LNCaP clone FGC (cell line): ENCODE data around the gene FSTL4.

Experiments used
- DNase-seq: peaks from one replicate; pipeline ENCODE4 v3.0.0-alpha.2; 2011; ENCODE audit warnings: low read depth
- H3K4me3 ChIP-seq: 2 replicates; pipeline ENCODE4 v1.5.1; 2011; ENCODE audit warnings: mild to moderate bottlenecking, low read depth, low read length, control low read depth
- TF ChIP-seq, protein P1 (sequence below): IDR thresholded peaks from 2 replicates; pipeline ENCODE4 v1.5.1; 2012; ENCODE audit warnings: mild to moderate bottlenecking; ENCODE audit not compliant: control insufficient read depth, insufficient read depth; ENCODE audit errors: extremely low read depth

Gene FSTL4

DNA sequence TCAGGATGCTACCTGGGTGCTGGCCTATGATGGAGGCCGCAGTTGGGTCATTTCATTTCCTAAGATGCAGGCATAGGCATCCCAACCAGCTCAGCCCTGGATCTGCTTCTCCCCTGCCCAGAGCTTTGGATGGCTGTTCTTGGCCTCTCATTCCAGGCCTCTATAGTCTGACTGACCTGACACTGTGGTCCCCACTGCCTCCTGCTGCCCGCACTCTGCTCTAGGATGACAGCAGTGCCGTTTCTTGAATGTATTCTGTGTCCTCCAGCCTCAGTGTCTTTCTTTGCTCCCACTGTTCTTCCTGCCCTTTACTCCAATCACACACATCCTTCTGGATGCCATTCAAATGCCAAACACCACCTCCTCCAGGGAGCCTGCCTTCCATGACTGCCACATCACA, 324.8 kb downstream of the FSTL4 start:
- H3K4me3 ChIP-seq = no peak overlapping the region
- TF ChIP-seq, protein P1, sequence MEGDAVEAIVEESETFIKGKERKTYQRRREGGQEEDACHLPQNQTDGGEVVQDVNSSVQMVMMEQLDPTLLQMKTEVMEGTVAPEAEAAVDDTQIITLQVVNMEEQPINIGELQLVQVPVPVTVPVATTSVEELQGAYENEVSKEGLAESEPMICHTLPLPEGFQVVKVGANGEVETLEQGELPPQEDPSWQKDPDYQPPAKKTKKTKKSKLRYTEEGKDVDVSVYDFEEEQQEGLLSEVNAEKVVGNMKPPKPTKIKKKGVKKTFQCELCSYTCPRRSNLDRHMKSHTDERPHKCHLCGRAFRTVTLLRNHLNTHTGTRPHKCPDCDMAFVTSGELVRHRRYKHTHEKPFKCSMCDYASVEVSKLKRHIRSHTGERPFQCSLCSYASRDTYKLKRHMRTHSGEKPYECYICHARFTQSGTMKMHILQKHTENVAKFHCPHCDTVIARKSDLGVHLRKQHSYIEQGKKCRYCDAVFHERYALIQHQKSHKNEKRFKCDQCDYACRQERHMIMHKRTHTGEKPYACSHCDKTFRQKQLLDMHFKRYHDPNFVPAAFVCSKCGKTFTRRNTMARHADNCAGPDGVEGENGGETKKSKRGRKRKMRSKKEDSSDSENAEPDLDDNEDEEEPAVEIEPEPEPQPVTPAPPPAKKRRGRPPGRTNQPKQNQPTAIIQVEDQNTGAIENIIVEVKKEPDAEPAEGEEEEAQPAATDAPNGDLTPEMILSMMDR = peak; percentile 63
- no peak for DNase-seq

DNA sequence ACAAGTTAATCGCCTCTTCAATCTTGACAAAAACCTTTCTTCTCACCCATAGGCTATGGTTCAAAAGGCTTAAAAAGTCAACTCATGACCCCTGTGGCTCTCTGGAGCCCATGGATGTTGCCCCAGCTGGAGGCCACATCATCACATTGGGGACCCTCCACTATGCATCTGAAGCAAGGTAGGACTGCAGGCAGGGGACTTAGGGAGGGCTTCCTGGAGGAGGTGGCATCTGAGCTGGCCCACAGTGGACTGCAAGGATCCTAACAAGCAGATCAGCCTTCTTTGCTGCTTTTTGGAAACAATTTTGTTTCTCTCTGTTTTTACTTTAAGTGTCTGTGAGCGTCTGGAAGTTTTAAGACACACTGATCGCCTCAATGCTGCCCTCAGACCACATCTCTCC, 325.9 kb downstream of the FSTL4 start:
- DNase-seq = no peak
- TF ChIP-seq, protein P1 = no peak
- H3K4me3 ChIP-seq = no peak overlapping the region

DNA sequence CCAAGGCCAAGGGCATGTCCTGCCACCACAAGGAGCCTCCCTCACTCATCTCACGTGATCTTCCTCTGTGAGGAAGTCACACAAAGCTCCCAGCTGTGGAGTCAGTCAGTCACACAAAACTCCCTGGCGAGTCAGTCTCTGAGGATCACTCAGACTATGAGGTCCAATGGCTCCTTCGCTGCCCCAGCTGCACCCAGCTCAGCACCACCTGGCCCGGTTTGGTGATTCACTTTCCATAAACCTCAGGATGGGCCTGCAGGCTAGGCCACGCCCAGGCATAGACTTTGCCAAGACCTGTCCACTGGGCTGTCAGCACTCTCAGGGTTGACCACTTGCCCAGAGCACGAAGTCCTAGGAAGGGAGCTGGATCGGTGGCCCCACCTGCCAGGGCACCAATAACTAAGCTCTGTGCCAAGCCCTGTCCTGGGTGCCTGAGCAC, 326.7 kb downstream of the FSTL4 start:
- no peak for DNase-seq
- TF ChIP-seq, protein P1 = no peak
- no peak overlapping the region for H3K4me3 ChIP-seq

DNA sequence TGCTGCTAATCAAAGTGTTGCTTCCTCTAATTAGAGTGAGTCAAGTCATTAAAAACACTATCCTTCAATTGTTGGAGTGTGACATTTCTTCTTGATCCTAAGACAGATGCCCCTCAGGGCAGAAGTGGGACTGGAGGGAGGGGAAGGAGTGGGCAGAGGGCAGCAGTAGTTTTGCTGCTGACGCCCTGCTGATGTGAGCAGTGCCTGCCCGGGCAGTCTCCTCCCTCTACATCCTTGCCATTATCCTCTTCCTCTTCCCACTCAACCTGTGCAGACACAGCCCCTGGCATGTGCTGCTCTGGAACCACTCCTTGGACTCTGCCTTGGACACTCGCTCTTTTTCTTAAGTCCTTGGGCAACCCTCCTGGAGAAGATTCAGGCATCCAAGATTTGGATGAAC, 328.0 kb downstream of the FSTL4 start:
- no peak for DNase-seq

DNA sequence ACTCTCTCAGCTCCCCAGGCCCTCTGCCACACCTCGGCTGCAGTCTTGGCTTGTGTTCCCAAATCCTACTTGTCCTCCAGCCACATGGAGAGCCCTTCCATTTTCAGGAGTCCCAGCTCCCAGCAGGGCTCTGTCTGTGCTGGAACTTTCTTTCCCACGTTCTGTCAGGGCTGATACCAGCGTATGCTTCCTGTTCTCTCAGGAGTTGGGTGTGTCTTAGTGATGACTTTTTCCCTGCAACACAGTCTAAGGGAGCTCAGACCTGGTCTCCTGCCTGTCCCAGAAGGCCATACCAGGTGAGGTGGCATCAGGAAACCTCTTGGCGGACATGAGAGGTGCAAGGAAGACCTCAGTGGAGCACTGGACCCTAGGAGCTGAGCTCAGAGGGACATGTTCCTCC, 334.0 kb downstream of the FSTL4 start:
- no peak for DNase-seq
- TF ChIP-seq, protein P1 = no peak
- no peak overlapping the region for H3K4me3 ChIP-seq

More for the DNA sequence above, 328.0 kb downstream of the FSTL4 start:
- TF ChIP-seq, protein P1 = no peak
- no peak overlapping the region for H3K4me3 ChIP-seq

DNA sequence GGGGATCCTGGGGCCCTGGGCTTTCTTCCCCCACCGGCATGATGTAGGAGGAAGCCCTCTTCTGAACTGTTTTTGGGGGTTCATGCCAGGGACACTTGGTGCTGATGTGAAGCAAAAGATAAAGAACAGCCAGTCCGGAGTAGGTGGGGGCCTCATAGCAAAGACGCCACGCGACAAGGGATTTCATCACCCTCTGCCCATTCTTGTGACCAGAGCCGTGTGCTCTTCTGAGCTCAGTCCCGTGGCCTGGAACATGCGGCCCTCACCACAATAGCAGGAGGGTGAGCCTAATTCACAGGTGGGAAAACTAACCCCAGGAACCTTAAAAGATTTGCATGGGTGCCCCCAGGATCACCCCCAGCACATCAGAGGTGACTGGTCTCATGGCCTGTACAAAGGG, 334.6 kb downstream of the FSTL4 start:
- no peak overlapping the region for H3K4me3 ChIP-seq
- TF ChIP-seq, protein P1 = no peak
- no peak for DNase-seq

DNA sequence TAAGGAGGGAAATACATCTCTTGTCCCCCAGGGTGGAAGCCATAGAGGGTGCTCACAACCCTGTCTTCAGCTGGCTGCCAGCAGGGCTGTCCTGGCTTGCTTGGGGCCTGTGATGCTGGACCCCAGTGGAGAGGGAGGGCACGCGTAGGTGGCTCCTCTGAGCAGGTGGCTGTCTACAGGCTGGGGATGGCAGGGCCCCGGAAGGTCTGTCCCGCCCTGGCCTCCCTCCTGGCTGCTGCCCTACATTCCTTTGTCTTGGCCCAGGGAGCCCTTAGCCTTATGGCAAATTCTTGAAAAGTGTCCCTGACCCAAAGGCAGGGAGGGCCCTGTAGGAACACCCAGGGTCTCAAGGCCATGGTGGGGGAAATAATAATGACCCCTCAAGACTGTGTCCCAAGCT, 336.2 kb downstream of the FSTL4 start:
- TF ChIP-seq, protein P1 = no peak
- no peak for DNase-seq
- H3K4me3 ChIP-seq = no peak overlapping the region
